HepG2 (cell line): ENCODE data around the gene SUB1.

Experiments
- ARHGAP35 ChIP-seq: sonication (generic); formaldehyde crosslinking; IDR thresholded peaks from 2 replicates; pipeline ENCODE4 v1.9.0; 2022; ENCODE audit warnings: mild to moderate bottlenecking, inconsistent platforms, moderate library complexity, missing genetic modification reagents, borderline replicate concordance
- CHCHD3 ChIP-seq: sonication (generic); formaldehyde crosslinking; IDR thresholded peaks from 2 replicates; pipeline ENCODE4 v1.8.0; 2022; ENCODE audit warnings: mild to moderate bottlenecking, missing genetic modification reagents, moderate library complexity
- CTCF ChIP-seq: sonication (generic); formaldehyde crosslinking; IDR thresholded peaks from 2 replicates; pipeline ENCODE4 v1.5.0; 2020; ENCODE audit warnings: mild to moderate bottlenecking, missing genetic modification reagents, moderate library complexity
- EP300 ChIP-seq, 3 experiments: sonication (generic) in 1 of 3; formaldehyde crosslinking in 1 of 3; IDR thresholded peaks; 2 replicates each; pipeline versions ENCODE4 v1.5.1 to v1.6.1; 2011 to 2020; ENCODE audit warnings: low read depth in 2 of 3, low read length in 2 of 3, borderline replicate concordance in 1 of 3, improper control_type of control experiment in 1 of 3, mild to moderate bottlenecking in 1 of 3, missing genetic modification reagents in 1 of 3, moderate library complexity in 1 of 3
- GABPA ChIP-seq, 2 experiments: IDR thresholded peaks; 2 replicates each; pipeline ENCODE4 v1.6.1; 2011 to 2016; ENCODE audit warnings: low read depth in 2 of 2, low read length in 1 of 2, missing biosample characterization in 1 of 2, missing genetic modification characterization in 1 of 2
- MYNN ChIP-seq: sonication (generic); formaldehyde crosslinking; IDR thresholded peaks from 2 replicates; pipeline ENCODE4 v1.4.0; 2020; ENCODE audit warnings: mild to moderate bottlenecking, low read depth, missing genetic modification reagents
- POLR2A ChIP-seq, 2 experiments: IDR thresholded peaks; 2 replicates each; pipeline ENCODE4 v1.6.1; 2011; ENCODE audit warnings: low read depth in 2 of 2, low read length in 2 of 2, mild to moderate bottlenecking in 1 of 2, moderate library complexity in 1 of 2; ENCODE audit not compliant: insufficient read depth in 1 of 2
- REST ChIP-seq, 2 experiments: IDR thresholded peaks; 2 replicates each; pipeline ENCODE4 v1.6.1; 2011 to 2012; ENCODE audit warnings: low read length in 2 of 2, borderline replicate concordance in 1 of 2, low read depth in 1 of 2, mild to moderate bottlenecking in 1 of 2, moderate library complexity in 1 of 2
- SSRP1 ChIP-seq: IDR thresholded peaks from 2 replicates; pipeline ENCODE4 v1.6.1; 2016; ENCODE audit warnings: control low read depth
- TBP ChIP-seq: sonication (generic); formaldehyde crosslinking; IDR thresholded peaks from 2 replicates; pipeline ENCODE4 v1.5.0; 2020; ENCODE audit warnings: missing genetic modification reagents
- YY1 ChIP-seq: IDR thresholded peaks from 2 replicates; pipeline ENCODE4 v1.6.1; 2011; ENCODE audit warnings: low read length, low read depth, moderate library complexity, mild to moderate bottlenecking; ENCODE audit not compliant: insufficient read depth, insufficient replicate concordance
- ZBTB10 ChIP-seq: sonication (generic); formaldehyde crosslinking; IDR thresholded peaks from 2 replicates; pipeline ENCODE4 v1.4.0; 2020; ENCODE audit warnings: missing genetic modification reagents, borderline replicate concordance
- ZNF18 ChIP-seq: sonication (generic); formaldehyde crosslinking; IDR thresholded peaks from 2 replicates; pipeline ENCODE4 v1.8.0; 2022; ENCODE audit warnings: mild to moderate bottlenecking, missing genetic modification reagents; ENCODE audit not compliant: insufficient replicate concordance

- TF ChIP-seq REST (IDR thresholded peaks at IDR 0.05; ENCODE audit: borderline replicate concordance in 1 of 2, low read depth in 1 of 2, low read length in 2 of 2) = no peak
- TF ChIP-seq EP300 (IDR thresholded peaks at IDR 0.05; ENCODE audit: low read depth in 2 of 2, low read length in 2 of 2) = no peak
- TF ChIP-seq EP300 (CRISPR knock-in tag; IDR thresholded peaks at IDR 0.05; ENCODE audit: borderline replicate concordance) = no peak
- no peak for TF ChIP-seq POLR2A (IDR thresholded peaks at IDR 0.05; ENCODE audit: insufficient read depth in 1 of 2, low read depth in 2 of 2, low read length in 2 of 2)
- TF ChIP-seq YY1 = no peak
- TF ChIP-seq MYNN (CRISPR knock-in tag) = no peak
- no peak for TF ChIP-seq CTCF (CRISPR knock-in tag)
- TF ChIP-seq SSRP1 = no peak
- TF ChIP-seq TBP (CRISPR knock-in tag) = no peak
- TF ChIP-seq CHCHD3 = no peak
- no peak for TF ChIP-seq GABPA (IDR thresholded peaks at IDR 0.05; ENCODE audit: low read depth, low read length)
- no peak for TF ChIP-seq GABPA (CRISPR knock-in tag; IDR thresholded peaks at IDR 0.05; ENCODE audit: low read depth)
- no peak for TF ChIP-seq ARHGAP35 (CRISPR knock-in tag)
- TF ChIP-seq ZNF18 (CRISPR knock-in tag) = no peak
- no peak for TF ChIP-seq ZBTB10 (CRISPR knock-in tag)
Observed at GRCh38 chr5:32639943-32640342, 54.6 kb downstream of the SUB1 start.
